IPS-18a (cell line): Measurements from ENCODE around the gene ZSCAN9.

ENCODE experiments used
- H3K27ac ChIP-seq: one replicate; pipeline ENCODE4 v1.5.1; 2013; ENCODE audit warnings: low read length
- H3K27me3 ChIP-seq: one replicate; pipeline ENCODE4 v1.6.1; 2013; ENCODE audit warnings: mild to moderate bottlenecking, low read length; ENCODE audit not compliant: control insufficient read depth, insufficient read depth
- H3K36me3 ChIP-seq: one replicate; pipeline ENCODE4 v1.6.1; 2013; ENCODE audit warnings: low read depth, low read length; ENCODE audit not compliant: control insufficient read depth
- H3K4me1 ChIP-seq: one replicate; pipeline ENCODE4 v1.6.1; 2013; ENCODE audit warnings: low read depth, low read length; ENCODE audit not compliant: control insufficient read depth
- H3K4me3 ChIP-seq: one replicate; pipeline ENCODE4 v1.5.1; 2013; ENCODE audit warnings: low read length
- H3K9ac ChIP-seq: one replicate; pipeline ENCODE4 v1.6.1; 2013; ENCODE audit warnings: mild to moderate bottlenecking, low read length, moderate library complexity
- H3K9me3 ChIP-seq: one replicate; pipeline ENCODE4 v1.6.1; 2013; ENCODE audit warnings: low read depth, low read length; ENCODE audit not compliant: control insufficient read depth

The ZSCAN9 gene

DNA sequence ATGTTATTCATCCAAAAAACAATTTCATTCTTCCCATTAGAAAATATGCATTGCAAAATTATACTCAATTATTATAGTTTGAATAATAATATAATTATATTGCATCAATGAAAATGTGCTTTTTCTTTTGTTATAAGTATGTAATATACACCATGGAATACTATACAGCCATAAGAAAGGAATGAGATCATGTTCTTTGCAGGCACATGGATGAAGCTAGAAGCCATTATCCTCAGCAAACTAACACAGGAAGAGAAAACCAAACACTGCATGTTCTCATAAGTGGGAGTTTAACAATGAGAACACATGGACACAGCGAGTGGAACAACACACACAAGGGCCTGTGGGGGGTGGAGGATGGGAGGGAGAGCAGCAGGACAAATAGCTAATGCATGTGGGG is 32.0 kb downstream of the ZSCAN9 start:
- Histone ChIP-seq H3K4me3 (no peak overlapping the region), H3K4me1 (peaks cover 7% of the 10 kb centered on the region), H3K9me3 (no peaks in the 10 kb centered on the region), H3K36me3 (no peaks in the 10 kb centered on the region), H3K9ac (no peak overlapping the region), H3K27me3 (peaks cover 3% of the 10 kb centered on the region), H3K27ac (no peak overlapping the region)

DNA sequence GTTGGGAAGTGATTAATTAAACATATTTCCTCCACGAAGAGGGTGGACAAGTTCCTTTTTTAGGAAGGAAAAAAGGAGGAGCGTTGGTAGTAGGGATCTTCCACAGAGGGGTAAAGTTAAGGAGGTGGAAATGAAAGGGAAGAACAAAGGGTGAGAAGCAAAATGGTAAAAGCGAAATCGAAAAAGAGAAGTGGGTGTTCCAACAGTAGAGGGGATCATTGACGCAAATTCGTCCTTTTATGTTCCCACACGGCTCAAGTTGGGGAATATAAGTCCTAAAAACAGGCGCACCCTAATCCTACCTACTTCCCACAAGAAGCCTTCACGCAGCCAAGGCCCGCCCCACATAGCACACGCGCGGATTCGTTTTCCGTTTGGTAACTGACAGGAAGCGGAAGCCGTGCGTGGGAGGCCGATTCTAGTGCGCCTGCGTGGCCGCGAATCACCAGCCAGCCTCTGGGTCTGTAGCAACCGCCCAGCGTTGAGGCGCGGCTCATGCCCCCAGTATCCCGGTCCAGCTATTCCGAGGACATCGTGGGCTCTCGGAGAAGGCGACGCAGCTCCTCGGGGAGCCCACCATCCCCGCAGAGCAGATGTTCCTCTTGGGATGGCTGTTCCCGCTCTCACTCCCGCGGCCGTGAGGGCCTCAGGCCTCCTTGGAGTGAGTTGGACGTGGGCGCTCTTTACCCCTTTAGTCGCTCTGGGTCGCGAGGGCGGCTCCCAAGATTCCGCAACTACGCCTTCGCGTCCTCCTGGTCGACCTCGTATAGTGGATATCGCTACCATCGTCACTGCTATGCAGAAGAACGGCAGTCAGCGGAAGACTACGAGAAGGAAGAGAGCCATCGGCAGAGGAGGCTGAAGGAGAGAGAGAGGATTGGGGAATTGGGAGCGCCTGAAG is 34.1 kb downstream of the ZSCAN9 start, which contains the start of gene NKAPL:
Gene NKAPL (plus strand): TSS at position 421 of the 901 bp plus-strand sequence. CDS start 75 bp downstream, at position 496.
- Histone ChIP-seq H3K27me3 (peaks cover 16% of the 10 kb centered on the region), H3K9me3 (no peaks in the 10 kb centered on the region), H3K9ac (no peak within 1 kb of the TSS), H3K27ac (no peak within 1 kb of the TSS), H3K4me3 (no peak within 1 kb of the TSS), H3K36me3 (no peaks in the 10 kb centered on the region), H3K4me1 (no peaks in the 10 kb centered on the region)

DNA sequence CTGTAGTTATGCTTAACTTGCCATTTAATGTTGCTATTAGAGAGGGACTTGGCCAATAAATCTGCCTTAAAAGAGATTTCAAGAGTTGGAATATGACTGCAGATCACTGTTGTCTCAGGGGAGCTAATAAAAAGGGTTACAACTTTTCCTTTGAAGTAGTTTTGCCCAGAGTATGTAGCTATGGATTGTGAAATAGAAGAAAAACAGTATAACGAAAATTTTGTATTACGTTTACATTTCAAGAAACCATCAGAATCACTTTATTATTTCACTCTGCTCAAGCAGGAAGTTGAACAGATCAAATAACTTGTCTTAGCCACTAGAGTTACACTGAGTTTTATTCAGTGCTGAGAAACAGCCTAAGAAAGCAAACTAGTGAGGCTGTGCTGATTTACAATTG is 38.8 kb downstream of the ZSCAN9 start:
- Histone ChIP-seq H3K9ac (no peak overlapping the region), H3K36me3 (no peaks in the 10 kb centered on the region), H3K9me3 (no peaks in the 10 kb centered on the region), H3K4me1 (peaks cover 6% of the 10 kb centered on the region), H3K4me3 (no peak overlapping the region), H3K27me3 (peaks cover 19% of the 10 kb centered on the region), H3K27ac (no peak overlapping the region)

DNA sequence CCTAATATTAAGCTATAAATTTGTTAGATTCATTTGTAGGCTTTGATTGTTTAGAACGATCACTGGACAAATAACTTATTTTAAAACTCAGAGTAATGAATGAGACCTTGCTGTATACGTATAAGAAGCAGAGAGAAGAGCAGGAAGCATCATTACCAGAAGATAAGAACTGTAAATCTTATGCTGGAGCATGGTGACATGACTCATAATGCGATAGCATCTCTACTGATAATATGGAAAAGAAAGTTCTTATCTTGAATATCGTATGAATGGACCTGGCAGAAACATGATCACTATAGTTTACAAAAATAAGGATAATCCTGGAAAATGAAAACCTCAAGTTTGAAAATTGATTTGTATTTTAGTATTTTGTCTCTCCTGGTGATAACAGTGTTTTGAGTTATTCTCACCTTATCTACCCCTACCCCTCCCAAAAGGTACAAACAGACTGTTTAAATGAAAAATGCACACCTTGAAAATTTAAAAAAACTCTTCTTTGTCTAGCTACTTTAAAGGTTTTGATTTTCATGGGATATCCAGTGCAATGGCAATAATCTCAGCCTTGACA is 39.8 kb downstream of the ZSCAN9 start:
- Histone ChIP-seq H3K4me1 (peaks cover 6% of the 10 kb centered on the region), H3K9me3 (no peaks in the 10 kb centered on the region), H3K27ac (no peak overlapping the region), H3K4me3 (no peak overlapping the region), H3K27me3 (peaks cover 19% of the 10 kb centered on the region), H3K36me3 (no peaks in the 10 kb centered on the region), H3K9ac (no peak overlapping the region)

DNA sequence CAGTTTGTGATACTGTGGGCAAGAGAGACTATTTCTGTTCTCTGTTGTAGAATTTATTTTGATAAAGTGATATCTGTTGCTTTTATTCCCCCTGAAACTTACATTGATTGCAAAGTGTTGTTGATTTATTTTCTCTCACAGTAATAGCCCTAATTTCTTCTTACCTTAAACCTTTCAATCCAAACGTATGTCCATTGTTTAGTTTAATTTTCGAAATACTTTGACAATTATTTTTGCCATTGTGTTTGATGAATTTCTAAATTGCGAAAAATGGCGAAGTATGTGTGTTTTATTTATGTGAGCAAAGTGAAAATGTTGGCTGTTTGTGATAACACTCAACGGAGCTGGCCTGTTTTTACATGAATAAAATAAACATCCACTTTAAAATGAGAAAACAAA is 41.5 kb downstream of the ZSCAN9 start:
- H3K9ac ChIP-seq = peak overlapping the region; percentile 82
- H3K36me3 ChIP-seq = no peaks in the 10 kb centered on the region
- peak overlapping the region; percentile 29 for H3K27ac ChIP-seq
- peaks cover 15% of the 10 kb centered on the region for H3K27me3 ChIP-seq
- H3K4me1 ChIP-seq = peaks cover 6% of the 10 kb centered on the region
- H3K4me3 ChIP-seq = peak overlapping the region; percentile 87
- no peaks in the 10 kb centered on the region for H3K9me3 ChIP-seq

DNA sequence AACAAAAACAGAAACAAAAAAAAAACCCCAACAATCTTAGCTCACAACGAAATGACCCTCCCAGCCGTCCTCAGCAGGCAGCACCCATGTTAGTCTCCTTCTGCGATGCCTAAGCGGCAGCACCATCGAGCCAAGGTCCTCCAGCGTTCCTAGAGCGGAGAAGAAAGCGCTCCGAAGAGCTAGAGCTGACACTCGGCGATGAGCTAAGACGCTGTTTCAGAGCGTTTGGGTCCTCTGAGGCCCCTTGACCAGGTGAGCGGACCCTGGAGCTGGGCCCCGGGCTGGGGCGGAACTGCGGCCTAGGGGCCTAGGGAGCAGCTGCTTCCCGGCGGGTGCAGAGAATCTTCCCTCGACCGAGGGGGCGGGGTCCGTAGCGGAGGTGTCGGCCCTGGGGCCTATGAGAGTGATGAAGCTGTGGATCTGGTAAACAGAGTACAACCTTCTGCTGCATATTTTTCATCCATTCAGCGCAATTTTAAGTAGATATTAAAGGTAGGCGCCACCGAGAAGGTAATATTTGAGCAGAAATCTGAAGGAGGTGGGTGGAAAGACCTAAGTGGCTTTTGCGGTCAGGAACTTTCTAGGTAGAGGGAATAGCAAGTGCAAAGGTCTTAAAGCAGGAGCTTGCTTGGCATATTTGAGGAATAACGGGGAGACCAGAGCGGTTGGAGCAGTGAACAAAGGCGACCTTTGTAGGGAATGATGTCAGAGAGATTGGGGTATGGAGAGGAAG is 42.1 kb downstream of the ZSCAN9 start, which contains the start of gene ZSCAN26:
Gene ZSCAN26 (plus strand): TSS at position 182 of the 733 bp plus-strand sequence. CDS start 4,777 bp downstream, outside the sequence.
- H3K27me3 ChIP-seq = peaks cover 15% of the 10 kb centered on the region
- H3K4me1 ChIP-seq = peaks cover 6% of the 10 kb centered on the region
- peak within 1 kb of the TSS; percentile 54 for H3K27ac ChIP-seq

DNA sequence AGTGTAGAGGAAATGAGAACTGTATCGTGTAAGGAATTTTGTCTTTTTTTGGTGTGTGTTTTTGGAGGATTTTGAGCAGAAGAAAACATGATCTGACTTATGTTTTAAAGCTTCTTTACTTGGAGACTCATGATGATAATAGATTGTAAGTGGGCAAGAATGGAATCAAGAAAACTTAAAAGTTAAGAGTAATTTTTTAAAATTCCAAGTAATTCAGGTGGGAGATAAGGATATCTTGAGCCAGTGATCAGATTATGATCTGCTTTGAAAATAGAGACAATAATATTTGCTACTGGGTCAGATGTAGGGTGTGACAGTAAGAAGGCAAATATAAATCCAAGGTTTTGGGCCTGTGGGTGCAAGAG is 42.6 kb downstream of the ZSCAN9 start:
- Histone ChIP-seq H3K27ac (peak overlapping the region; percentile 54), H3K4me3 (peak overlapping the region; percentile 87), H3K9ac (peak overlapping the region; percentile 82), H3K4me1 (peaks cover 6% of the 10 kb centered on the region), H3K36me3 (peaks cover 6% of the 10 kb centered on the region), H3K9me3 (no peaks in the 10 kb centered on the region), H3K27me3 (peaks cover 15% of the 10 kb centered on the region)

More for the DNA sequence above, 42.1 kb downstream of the ZSCAN9 start, which contains the start of gene ZSCAN26:
- H3K4me3 ChIP-seq = peak within 1 kb of the TSS; percentile 87
- H3K9me3 ChIP-seq = no peaks in the 10 kb centered on the region
- H3K36me3 ChIP-seq = peaks cover 5% of the 10 kb centered on the region
- peak within 1 kb of the TSS; percentile 82 for H3K9ac ChIP-seq

DNA sequence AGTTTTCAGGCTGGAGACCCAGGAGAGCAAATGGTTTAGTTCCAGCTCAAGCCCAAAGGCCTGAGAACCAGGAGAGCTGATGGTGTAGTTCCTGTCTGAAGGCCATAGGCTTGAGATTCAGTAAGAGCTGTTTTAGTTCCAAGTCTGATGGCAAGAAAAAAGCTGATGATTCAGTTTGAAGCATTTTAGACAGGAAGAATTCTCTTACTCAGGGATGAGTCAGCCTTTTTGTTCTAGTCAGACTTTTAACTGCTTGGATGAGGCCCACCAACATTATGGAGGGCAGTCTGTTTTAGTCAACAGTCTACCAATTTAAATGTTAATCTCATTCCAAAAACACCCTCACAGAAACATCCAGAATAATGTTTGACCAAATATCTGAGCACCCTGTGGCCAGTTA is 44.4 kb downstream of the ZSCAN9 start:
- Histone ChIP-seq H3K4me3 (no peak overlapping the region), H3K27ac (no peak overlapping the region), H3K27me3 (no peaks in the 10 kb centered on the region), H3K9ac (no peak overlapping the region), H3K9me3 (no peaks in the 10 kb centered on the region), H3K4me1 (peaks cover 6% of the 10 kb centered on the region), H3K36me3 (peaks cover 21% of the 10 kb centered on the region)

DNA sequence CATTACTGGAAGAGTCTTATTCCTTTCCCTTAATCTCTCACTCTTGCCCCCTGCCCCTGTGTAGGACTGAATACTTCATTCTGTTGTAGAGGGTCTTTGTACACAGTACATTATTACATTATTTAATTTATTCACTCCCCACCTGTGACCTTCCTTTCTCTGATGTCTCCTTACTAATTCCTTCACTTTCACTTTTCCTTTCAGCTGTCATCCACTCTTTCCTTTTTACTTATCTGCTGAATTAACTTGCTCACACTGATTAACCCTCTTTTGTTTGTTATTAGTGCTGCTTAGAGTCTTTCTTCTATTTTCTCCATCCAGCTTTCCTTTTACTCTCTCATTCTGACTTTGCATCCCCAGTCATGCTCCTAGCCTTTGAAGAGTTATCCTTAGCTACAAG is 49.8 kb downstream of the ZSCAN9 start:
- Histone ChIP-seq H3K4me1 (no peaks in the 10 kb centered on the region), H3K36me3 (peaks cover 38% of the 10 kb centered on the region), H3K4me3 (no peak overlapping the region), H3K27me3 (no peaks in the 10 kb centered on the region), H3K9me3 (no peaks in the 10 kb centered on the region), H3K9ac (no peak overlapping the region), H3K27ac (no peak overlapping the region)

DNA sequence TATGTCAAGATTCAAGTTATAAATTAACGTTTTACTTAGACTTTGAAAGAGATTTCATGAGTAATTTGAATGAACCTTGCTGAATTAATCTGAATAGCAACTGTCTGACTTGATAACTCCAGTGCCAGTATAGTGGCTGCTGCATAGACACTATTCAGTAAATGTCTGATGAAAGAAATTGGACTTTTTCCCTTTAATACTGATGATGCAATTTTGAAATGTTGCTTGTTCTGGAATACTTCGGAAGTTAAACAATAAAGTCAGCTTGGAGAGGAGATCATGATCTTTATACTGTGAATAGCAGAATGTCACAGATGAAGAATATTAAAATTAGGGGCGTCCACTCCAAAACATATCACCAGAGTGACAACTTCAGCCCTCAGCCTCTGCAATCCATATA is 52.7 kb downstream of the ZSCAN9 start:
- Histone ChIP-seq H3K4me1 (no peaks in the 10 kb centered on the region), H3K27me3 (no peaks in the 10 kb centered on the region), H3K4me3 (no peak overlapping the region), H3K27ac (no peak overlapping the region), H3K9ac (no peak overlapping the region), H3K9me3 (no peaks in the 10 kb centered on the region), H3K36me3 (peaks cover 31% of the 10 kb centered on the region)

DNA sequence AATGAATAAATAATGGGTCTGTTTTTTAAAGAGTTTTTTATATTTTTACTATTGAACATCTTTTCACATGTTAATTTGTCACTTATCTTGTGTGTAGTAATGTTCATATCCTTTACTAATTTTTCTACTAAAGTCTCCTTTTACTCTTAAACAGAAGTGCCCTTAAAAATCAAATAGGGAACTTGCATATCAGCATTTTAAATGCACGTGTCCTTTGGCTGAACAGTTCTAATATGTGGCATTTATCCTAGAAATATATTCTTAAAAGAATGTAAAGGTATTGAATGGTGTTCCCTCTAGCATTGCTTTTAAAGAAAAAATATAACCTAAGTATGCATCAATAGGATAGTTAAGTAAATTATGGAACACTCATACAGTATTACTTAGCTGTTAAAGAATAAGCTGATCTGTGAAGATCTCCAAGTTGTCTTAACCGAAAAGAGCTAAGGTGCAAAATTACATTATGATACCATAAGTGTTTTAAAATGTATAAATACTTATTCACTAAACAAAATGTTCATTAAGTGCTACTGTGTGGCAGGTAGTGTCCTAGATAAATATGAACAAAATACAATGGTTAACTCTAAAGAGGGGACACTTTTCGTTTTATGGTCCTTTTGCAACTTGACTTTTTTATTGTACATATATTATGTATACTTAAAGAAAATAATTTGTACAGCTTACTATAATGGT is 55.7 kb downstream of the ZSCAN9 start:
- Histone ChIP-seq H3K36me3 (peaks cover 28% of the 10 kb centered on the region), H3K4me3 (peak overlapping the region; percentile 79), H3K27me3 (no peaks in the 10 kb centered on the region), H3K9me3 (no peaks in the 10 kb centered on the region), H3K4me1 (no peaks in the 10 kb centered on the region), H3K9ac (peak overlapping the region; percentile 71), H3K27ac (no peak overlapping the region)
